Duodenal mucosa (tissue), 2 donors: ENCODE data around the gene ZSCAN26.
"Not testable (repeated sequence)": the region's sequence is repeated elsewhere in the genome, so short reads cannot be mapped to it uniquely, and the experiment has no call there.

ENCODE experiments used
- H3K27ac ChIP-seq: one replicate; pipeline ENCODE4 v1.7.0; 2013; ENCODE audit warnings: low read depth, low read length
- H3K27me3 ChIP-seq, 2 donors: one replicate each; pipeline ENCODE4 v1.7.0; 2013; ENCODE audit warnings: low read length in 2 of 2, control low read depth in 1 of 2; ENCODE audit not compliant: insufficient read depth in 2 of 2, control insufficient read depth in 1 of 2
- H3K36me3 ChIP-seq, 2 donors: one replicate each; pipeline ENCODE4 v1.7.0; 2013; ENCODE audit warnings: low read length in 2 of 2, control low read depth in 1 of 2; ENCODE audit not compliant: insufficient read depth in 2 of 2, control insufficient read depth in 1 of 2
- H3K4me1 ChIP-seq, 2 donors: one replicate each; pipeline ENCODE4 v1.7.0; 2013; ENCODE audit warnings: low read length in 2 of 2, control low read depth in 1 of 2; ENCODE audit not compliant: insufficient read depth in 2 of 2, control insufficient read depth in 1 of 2
- H3K4me3 ChIP-seq, 2 donors: one replicate each; pipeline ENCODE4 v1.7.0; 2013; ENCODE audit warnings: low read length in 2 of 2, low read depth in 1 of 2
- H3K9ac ChIP-seq, 2 donors: one replicate each; pipeline ENCODE4 v1.7.0; 2013; ENCODE audit warnings: low read length in 2 of 2, low read depth in 1 of 2
- H3K9me3 ChIP-seq, 2 donors: one replicate each; pipeline ENCODE4 v1.7.0; 2013; ENCODE audit warnings: low read length in 2 of 2, control low read depth in 1 of 2; ENCODE audit not compliant: control insufficient read depth in 1 of 2

The ZSCAN26 gene

GRCh38 chr6:28312939-28313338 is 46.0 kb downstream of the ZSCAN26 start:
- Histone ChIP-seq H3K36me3 (no peaks in the 10 kb centered on the region), H3K4me1 (peaks cover 0 to 6% of the 10 kb centered on the region in 2 donors), H3K9ac (no peak overlapping the region), H3K27me3 (no peaks in the 10 kb centered on the region), H3K4me3 (no peak overlapping the region), H3K9me3 (no peaks in the 10 kb centered on the region), H3K27ac (no peak overlapping the region)

DNA sequence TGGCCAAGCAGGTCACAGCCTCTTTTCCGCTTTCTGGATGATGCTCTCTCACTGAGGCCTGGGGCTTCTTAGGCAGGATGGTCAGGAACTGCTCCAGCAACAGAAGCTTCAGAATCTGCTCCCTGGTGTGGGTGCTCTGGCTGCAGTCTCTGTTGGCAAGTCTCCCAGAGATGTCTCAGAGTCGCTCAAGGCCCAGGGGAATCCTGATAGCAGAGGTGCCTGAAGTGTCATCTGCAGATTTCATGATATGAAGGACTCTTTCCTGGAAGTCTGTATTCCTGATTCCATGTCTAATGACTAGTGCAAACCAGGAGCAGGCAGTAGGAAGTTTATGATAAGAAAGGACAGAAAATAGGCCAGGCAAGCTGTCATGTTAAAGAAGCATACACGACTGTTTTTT is 48.7 kb downstream of the ZSCAN26 start:
- H3K4me1 ChIP-seq = peaks cover 0 to 6% of the 10 kb centered on the region in 2 donors
- H3K4me3 ChIP-seq = no peak overlapping the region
- H3K27ac ChIP-seq = no peak overlapping the region
- no peak overlapping the region for H3K9ac ChIP-seq
- H3K36me3 ChIP-seq = no peaks in the 10 kb centered on the region
- H3K27me3 ChIP-seq = no peaks in the 10 kb centered on the region
- no peaks in the 10 kb centered on the region for H3K9me3 ChIP-seq

DNA sequence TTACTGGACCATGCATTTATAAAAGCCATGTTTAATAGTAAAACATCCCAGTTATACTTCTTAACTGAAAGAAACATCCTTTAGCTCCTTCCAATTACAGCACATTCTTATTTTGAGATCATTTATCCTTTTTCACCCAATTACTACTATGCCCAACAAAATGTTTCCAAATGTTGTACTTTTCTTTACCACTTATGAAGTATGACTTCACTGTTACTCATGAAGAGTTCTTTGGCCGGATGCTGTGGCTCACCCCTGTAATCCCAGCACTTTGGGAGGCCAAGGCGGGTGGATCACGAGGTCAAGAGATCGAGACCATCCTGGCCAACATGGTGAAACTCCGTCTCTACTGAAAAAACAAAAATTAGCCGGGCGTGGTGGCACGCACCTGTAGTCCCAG is 50.9 kb downstream of the ZSCAN26 start:
- not testable (repeated sequence) for H3K36me3 ChIP-seq, H3K27me3 ChIP-seq, H3K27ac ChIP-seq, H3K4me3 ChIP-seq, H3K9ac ChIP-seq, H3K9me3 ChIP-seq, H3K4me1 ChIP-seq

DNA sequence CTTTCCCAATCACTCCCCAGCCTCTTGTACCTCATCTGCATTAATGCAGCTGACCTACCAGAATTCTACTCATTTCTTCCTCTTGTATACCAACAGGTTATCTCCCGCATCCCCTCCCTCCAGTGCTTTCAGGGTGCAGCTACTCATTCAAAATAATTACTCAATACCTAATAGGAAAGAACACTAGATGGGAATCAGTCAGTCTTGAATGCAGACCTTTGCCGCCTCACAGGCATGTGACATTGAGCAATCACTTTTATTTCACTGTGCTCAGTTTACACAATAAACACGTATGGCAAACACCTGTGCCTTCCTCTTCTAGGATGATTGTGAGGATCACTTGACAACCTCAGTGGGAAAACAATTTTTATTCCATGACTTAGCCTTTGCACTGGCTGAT is 55.7 kb downstream of the ZSCAN26 start:
- Histone ChIP-seq H3K4me1 (no peaks in the 10 kb centered on the region), H3K9ac (no peak overlapping the region), H3K36me3 (peaks cover 17 to 24% of the 10 kb centered on the region in 2 donors), H3K4me3 (no peak overlapping the region), H3K9me3 (peaks cover 20 to 33% of the 10 kb centered on the region in 2 donors), H3K27ac (no peak overlapping the region), H3K27me3 (no peaks in the 10 kb centered on the region)

GRCh38 chr6:28323813-28324424 is 57.0 kb downstream of the ZSCAN26 start:
- H3K36me3 ChIP-seq = peaks cover 17 to 26% of the 10 kb centered on the region in 2 donors
- H3K4me1 ChIP-seq = no peaks in the 10 kb centered on the region
- H3K27ac ChIP-seq = no peak overlapping the region
- no peak overlapping the region for H3K9ac ChIP-seq
- H3K4me3 ChIP-seq = no peak overlapping the region
- H3K27me3 ChIP-seq = no peaks in the 10 kb centered on the region
- peaks cover 20 to 36% of the 10 kb centered on the region in 2 donors for H3K9me3 ChIP-seq

DNA sequence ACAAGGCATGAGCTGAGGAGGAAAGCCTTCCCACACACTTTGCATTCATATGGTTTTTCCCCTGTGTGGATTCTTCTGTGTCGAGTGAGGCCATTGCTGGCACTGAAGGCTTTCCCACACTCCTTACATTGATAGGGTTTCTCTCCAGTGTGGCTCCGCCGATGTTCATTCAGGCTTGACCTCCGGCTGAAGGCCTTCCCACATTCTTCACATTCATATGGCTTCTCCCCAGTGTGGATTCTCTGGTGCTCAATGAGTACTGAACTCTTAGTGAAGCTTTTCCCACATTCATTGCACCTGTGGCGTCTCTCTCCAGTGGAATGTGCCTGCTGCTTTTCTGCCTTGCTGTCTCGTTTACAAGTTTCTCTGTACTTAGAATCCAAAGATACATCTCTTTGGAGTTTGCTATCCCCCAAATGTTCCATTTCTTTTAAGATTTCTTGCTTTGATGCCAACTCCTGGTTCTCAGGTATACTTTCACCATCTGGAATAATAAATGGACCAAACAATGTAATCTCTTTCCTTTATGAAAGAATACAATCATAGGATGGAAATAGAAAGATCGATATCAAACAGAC is 59.5 kb downstream of the ZSCAN26 start:
- H3K9me3 ChIP-seq = peaks cover 20 to 39% of the 10 kb centered on the region in 2 donors
- peaks cover 17 to 31% of the 10 kb centered on the region in 2 donors for H3K36me3 ChIP-seq
- H3K4me3 ChIP-seq = no peak overlapping the region
- H3K27ac ChIP-seq = no peak overlapping the region
- H3K9ac ChIP-seq = no peak overlapping the region
- H3K27me3 ChIP-seq = no peaks in the 10 kb centered on the region
- no peaks in the 10 kb centered on the region for H3K4me1 ChIP-seq
